OCI-LY3 (cell line): Measurements from ENCODE around the gene NVL.

ENCODE experiments used
- H2AFZ ChIP-seq: fragments of 200-600, 300-600 bp; shearing (Covaris generic); 2 replicates; pipeline ENCODE4 v1.6.0; 2014; ENCODE audit warnings: antibody characterized with exemption, low read depth, low read length
- H3K27ac ChIP-seq: fragments of 200-600, 300-600 bp; sonication (generic); 2 replicates; pipeline ENCODE4 v1.5.1; 2014; ENCODE audit warnings: mild to moderate bottlenecking, low read length, moderate library complexity, mixed read lengths
- H3K27me3 ChIP-seq: fragments of 200-600, 300-600 bp; sonication (generic); 2 replicates; pipeline ENCODE4 v1.6.1; 2014; ENCODE audit warnings: low read depth, low read length, mixed read lengths
- H3K36me3 ChIP-seq: fragments of 200-600, 300-600 bp; sonication (generic); replicated peaks from 2 replicates; pipeline ENCODE3; 2014; ENCODE audit warnings: low read depth, low read length, mixed read lengths
- H3K4me1 ChIP-seq: fragments of 300-600, 200-600 bp; sonication (generic); 2 replicates; pipeline ENCODE4 v1.6.1; 2014; ENCODE audit warnings: low read length, mixed read lengths
- H3K4me2 ChIP-seq: fragments of 200-600, 300-600 bp; sonication (generic); 2 replicates; pipeline ENCODE4 v1.6.1; 2014; ENCODE audit warnings: low read length, mixed read lengths
- H3K4me3 ChIP-seq: fragments of 300-600, 200-600 bp; sonication (generic); 2 replicates; pipeline ENCODE4 v1.5.1; 2014; ENCODE audit warnings: antibody characterized with exemption, mild to moderate bottlenecking, low read length, moderate library complexity
- H3K79me2 ChIP-seq: fragments of 300-600, 200-600 bp; shearing (Covaris generic); 2 replicates; pipeline ENCODE4 v1.6.1; 2014; ENCODE audit warnings: mild to moderate bottlenecking, low read length, mixed read lengths
- H3K9ac ChIP-seq: fragments of 300-600, 200-600 bp; shearing (Covaris generic); 2 replicates; pipeline ENCODE4 v1.6.0; 2014; ENCODE audit warnings: mild to moderate bottlenecking, low read length, moderate library complexity
- H3K9me3 ChIP-seq: fragments of 200-600, 300-600 bp; shearing (Covaris generic); 2 replicates; pipeline ENCODE4 v1.6.1; 2014; ENCODE audit warnings: low read length, mixed read lengths; ENCODE audit not compliant: insufficient read depth
- H4K20me1 ChIP-seq: fragments of 200-600, 300-600 bp; sonication (generic); 2 replicates; pipeline ENCODE4 v1.6.1; 2016; ENCODE audit warnings: low read length, mixed read lengths; ENCODE audit not compliant: insufficient read depth
- EZH2phosphoT487 ChIP-seq: fragments of 200-600 bp; shearing (Covaris generic); IDR thresholded peaks from 2 replicates; pipeline ENCODE4 v1.6.1; 2018; ENCODE audit warnings: antibody characterized with exemption, mixed run types, low read depth
- TF ChIP-seq, protein P1 (sequence below): fragments of 200-600, 300-600 bp; sonication (generic); IDR thresholded peaks from 2 replicates; pipeline ENCODE4 v1.5.1; 2014; ENCODE audit warnings: antibody characterized with exemption, low read length, low read depth

Gene NVL

DNA sequence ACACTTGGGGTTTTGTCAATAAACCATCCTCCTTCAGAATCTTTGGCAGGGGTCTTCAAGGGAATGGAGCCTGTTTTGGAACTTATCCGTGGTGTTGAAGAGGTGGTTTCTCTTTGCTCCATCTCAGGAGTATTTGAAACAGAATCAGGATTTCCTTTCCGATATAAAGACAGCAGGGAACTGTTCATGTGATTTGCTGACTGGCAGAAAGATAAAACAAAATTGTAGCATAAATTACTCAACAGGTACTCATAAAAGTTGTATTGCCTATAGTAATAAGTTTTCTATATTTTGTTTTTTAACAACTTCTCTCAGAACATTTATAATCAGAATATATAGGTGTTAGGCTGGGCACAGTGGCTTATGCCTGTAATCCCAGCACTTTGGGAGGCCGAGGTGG lies 21.9 kb downstream of the NVL start:
- H2AFZ ChIP-seq = no peak overlapping the region
- H3K9ac ChIP-seq = no peak overlapping the region
- no peak for TF ChIP-seq EZH2phosphoT487
- TF ChIP-seq, protein P1, sequence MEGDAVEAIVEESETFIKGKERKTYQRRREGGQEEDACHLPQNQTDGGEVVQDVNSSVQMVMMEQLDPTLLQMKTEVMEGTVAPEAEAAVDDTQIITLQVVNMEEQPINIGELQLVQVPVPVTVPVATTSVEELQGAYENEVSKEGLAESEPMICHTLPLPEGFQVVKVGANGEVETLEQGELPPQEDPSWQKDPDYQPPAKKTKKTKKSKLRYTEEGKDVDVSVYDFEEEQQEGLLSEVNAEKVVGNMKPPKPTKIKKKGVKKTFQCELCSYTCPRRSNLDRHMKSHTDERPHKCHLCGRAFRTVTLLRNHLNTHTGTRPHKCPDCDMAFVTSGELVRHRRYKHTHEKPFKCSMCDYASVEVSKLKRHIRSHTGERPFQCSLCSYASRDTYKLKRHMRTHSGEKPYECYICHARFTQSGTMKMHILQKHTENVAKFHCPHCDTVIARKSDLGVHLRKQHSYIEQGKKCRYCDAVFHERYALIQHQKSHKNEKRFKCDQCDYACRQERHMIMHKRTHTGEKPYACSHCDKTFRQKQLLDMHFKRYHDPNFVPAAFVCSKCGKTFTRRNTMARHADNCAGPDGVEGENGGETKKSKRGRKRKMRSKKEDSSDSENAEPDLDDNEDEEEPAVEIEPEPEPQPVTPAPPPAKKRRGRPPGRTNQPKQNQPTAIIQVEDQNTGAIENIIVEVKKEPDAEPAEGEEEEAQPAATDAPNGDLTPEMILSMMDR = no peak
- H3K27ac ChIP-seq = no peak overlapping the region
- no peaks in the 10 kb centered on the region for H3K27me3 ChIP-seq
- H3K4me2 ChIP-seq = no peak overlapping the region
- H3K4me1 ChIP-seq = no peaks in the 10 kb centered on the region
- no peaks in the 10 kb centered on the region for H3K79me2 ChIP-seq
- H3K4me3 ChIP-seq = no peak overlapping the region
- H4K20me1 ChIP-seq = no peaks in the 10 kb centered on the region
- H3K36me3 ChIP-seq = peaks cover 21% of the 10 kb centered on the region
- no peaks in the 10 kb centered on the region for H3K9me3 ChIP-seq

DNA sequence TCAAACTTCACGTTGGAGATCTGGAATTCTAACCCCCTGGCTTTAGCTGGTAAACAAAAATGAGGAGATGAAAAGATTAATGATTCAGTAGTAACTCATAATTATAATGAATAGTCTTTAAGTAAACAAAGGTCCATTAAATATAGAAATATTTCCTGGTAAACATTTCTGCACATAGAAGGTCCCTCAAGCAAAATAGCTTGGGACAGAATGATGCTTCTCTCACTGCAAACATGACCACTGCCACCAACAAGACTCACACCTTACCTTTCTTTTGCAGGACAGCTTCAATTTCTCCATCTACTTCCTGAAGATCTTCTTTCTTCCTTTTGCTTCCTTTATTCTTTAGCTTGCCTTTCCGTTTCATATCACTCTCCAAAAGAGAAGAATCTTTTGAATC lies 25.2 kb downstream of the NVL start:
- no peak overlapping the region for H3K4me2 ChIP-seq

GRCh38 chr1:224302947-224303346 lies 27.0 kb downstream of the NVL start:
- Histone ChIP-seq H3K4me3 (no peak overlapping the region), H3K36me3 (peaks cover 44% of the 10 kb centered on the region), H3K27ac (no peak overlapping the region)

More for the DNA sequence above, 25.2 kb downstream of the NVL start:
- Histone ChIP-seq H2AFZ (no peak overlapping the region), H3K4me3 (no peak overlapping the region), H3K27ac (no peak overlapping the region), H3K9ac (no peak overlapping the region), H3K36me3 (peaks cover 35% of the 10 kb centered on the region), H3K9me3 (no peaks in the 10 kb centered on the region), H4K20me1 (no peaks in the 10 kb centered on the region), H3K79me2 (no peaks in the 10 kb centered on the region), H3K27me3 (no peaks in the 10 kb centered on the region), H3K4me1 (peaks cover 4% of the 10 kb centered on the region; the same call in 1 of the 2 replicates)
- TF ChIP-seq, protein P1 = no peak
- no peak for TF ChIP-seq EZH2phosphoT487

GRCh38 chr1:224301391-224301790 lies 28.6 kb downstream of the NVL start:
- H3K4me1 ChIP-seq = peaks cover 4% of the 10 kb centered on the region; the same call in 1 of the 2 replicates
- H3K9me3 ChIP-seq = no peaks in the 10 kb centered on the region
- H3K4me2 ChIP-seq = no peak overlapping the region
- no peaks in the 10 kb centered on the region for H3K79me2 ChIP-seq
- H4K20me1 ChIP-seq = no peaks in the 10 kb centered on the region
- peaks cover 48% of the 10 kb centered on the region for H3K36me3 ChIP-seq
- H3K27ac ChIP-seq = no peak overlapping the region
- no peaks in the 10 kb centered on the region for H3K27me3 ChIP-seq
- H2AFZ ChIP-seq = no peak overlapping the region
- H3K4me3 ChIP-seq = no peak overlapping the region
- no peak for TF ChIP-seq EZH2phosphoT487
- TF ChIP-seq, protein P1 = no peak
- no peak overlapping the region for H3K9ac ChIP-seq

More at GRCh38 chr1:224302947-224303346, 27.0 kb downstream of the NVL start:
- Histone ChIP-seq H3K9ac (no peak overlapping the region), H3K79me2 (no peaks in the 10 kb centered on the region), H3K4me2 (no peak overlapping the region), H3K9me3 (no peaks in the 10 kb centered on the region), H4K20me1 (no peaks in the 10 kb centered on the region), H2AFZ (no peak overlapping the region), H3K4me1 (peaks cover 4% of the 10 kb centered on the region; the same call in 1 of the 2 replicates), H3K27me3 (no peaks in the 10 kb centered on the region)
- TF ChIP-seq, protein P1 = no peak
- TF ChIP-seq EZH2phosphoT487 = no peak
